ENCODE measurements around the gene CFAP77.

Gene CFAP77

GRCh38 chr9:132584601-132585560 is 174.9 kb downstream of the CFAP77 start:
- DNase-seq, result no peak

DNA sequence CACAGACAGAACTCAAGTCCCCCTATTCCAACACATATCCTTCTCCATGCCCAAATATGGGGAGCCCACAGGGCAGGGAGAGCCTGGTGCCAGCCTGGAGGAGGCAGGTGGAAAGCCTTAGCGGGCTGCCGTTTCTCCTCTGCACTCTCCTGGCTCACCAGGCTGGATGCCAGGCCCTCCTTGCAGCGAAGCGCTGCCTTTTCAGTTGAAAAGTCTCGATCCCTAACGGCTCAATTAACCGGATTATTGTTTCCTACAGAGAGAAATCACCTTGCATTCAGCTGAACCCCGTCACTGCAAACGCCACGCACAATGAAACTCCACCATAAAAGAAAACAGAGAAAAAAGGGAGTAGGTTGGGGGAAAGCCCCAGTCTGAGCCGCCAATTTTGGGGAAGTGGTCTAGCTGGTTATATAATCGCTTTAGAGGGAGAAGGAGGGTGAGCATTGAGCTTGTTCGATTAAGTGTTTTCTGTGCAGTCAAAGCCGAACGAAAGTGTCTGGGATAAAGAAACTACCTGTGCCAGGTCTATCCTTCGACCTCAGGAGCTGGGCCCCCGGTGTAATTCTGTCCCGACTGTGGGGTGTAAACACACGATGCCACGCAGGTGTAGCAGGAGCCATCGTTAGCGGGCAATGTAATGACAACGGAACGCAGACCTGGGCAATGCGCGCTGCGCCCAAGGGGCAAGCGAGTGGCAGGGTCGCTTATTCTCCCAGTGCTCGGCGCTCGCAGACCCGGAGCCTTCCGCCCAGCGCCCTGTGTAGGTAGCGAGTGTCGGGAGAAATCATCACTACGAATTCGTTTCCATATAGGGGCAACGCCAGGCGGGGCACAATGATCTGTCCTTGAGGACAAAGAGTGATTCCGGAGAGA is 176.2 kb downstream of the CFAP77 start:
- no peak for DNase-seq

DNA sequence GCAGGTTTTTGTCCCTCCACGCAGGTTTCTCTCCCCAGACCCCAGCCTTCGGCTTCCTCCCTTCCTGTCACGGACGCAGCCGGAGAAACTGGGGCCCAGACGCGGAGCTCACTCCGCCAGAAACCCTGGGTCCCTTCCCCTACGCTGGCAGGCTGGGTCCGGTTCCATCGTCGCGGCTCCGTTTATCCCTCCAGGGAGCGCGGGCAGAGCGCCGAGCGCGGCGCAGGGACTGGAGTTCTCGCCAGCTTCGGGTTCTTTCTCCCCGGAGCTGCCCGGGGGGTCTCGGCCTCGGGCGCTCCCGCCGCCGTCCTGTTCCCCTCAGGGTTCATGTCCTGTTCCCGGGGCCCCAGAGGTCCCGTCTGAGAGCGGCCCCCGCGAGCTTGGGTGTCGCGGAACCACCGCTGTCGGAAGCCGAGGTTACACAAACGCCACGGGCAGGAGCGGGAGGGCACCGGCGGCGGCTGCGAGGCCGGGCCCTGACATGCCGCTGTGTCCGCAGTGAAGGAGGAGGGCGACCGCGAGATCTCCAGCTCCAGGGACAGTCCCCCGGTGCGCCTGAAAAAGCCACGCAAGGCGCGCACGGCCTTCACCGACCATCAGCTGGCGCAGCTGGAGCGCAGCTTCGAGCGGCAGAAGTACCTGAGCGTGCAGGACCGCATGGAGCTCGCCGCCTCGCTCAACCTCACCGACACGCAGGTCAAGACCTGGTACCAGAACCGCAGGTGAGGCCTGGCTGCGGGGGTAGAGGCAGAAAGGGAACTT is 177.0 kb downstream of the CFAP77 start:
- no peak for DNase-seq

DNA sequence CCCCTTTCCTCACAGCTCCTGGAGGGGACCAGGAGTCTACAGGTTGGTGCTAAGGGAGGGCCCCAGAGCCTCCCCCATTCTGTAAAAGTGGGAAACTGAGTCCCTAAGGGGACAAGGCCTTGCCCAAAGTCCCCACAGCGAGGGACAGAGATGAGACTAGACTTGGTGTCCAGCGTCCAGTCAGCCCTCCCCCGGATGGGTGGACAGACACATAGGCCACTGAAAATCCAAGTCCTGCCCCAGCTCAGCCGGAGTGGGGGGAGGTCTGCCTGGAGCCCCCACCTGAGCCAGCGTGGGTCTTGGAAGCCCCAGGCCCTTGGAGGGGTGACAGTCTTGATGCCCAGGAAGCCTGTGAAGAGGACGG is 177.6 kb downstream of the CFAP77 start:
- no peak for DNase-seq

GRCh38 chr9:132588098-132588497 is 178.1 kb downstream of the CFAP77 start:
- no peak for DNase-seq

GRCh38 chr9:132588501-132589147 is 178.6 kb downstream of the CFAP77 start:
- no peak for DNase-seq

DNA sequence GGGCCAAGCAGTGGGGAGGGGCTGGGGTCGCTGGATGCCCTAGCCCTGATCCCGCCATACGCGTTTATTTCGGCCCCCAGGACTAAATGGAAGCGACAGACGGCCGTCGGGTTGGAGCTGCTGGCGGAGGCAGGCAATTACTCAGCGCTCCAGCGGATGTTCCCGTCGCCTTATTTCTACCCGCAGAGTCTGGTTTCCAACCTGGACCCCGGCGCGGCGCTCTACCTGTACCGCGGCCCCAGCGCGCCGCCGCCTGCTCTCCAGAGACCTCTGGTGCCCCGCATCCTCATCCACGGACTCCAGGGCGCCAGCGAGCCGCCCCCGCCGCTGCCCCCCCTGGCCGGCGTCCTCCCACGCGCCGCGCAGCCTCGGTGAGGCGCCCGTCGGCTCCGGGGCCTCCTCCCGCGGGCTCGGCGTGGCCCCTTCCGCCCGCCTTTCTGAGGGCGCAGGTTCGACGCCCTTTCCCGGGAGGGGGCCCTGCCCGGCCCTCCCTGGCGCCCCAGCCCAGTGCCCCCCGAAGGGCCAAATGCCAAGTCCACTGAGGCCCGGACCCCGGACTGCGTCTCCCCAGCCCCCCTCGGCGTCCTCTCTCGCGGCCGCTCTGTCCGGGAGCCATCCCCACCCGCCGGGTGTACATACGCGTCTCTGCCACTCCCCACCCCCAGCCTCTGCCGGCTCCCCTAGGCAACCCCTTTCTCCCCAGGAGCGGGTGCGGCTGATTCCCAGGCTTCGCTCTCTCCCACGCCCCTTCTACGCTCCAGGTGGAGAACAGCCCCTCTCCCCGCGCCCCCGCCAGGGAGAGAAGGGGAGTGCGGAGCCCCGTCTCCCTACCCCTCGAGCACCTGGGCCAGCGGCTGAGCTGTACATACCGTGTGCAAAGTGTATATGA is 179.4 kb downstream of the CFAP77 start:
- no peak for DNase-seq

GRCh38 chr9:132590037-132590317 is 180.0 kb downstream of the CFAP77 start:
- no peak for DNase-seq

- DNase-seq, result no peak
Measured at GRCh38 chr9:132590318-132591182, 180.5 kb downstream of the CFAP77 start.

GRCh38 chr9:132591244-132591643 is 181.2 kb downstream of the CFAP77 start:
- no peak for DNase-seq

- DNase-seq, result no peak
Measured at GRCh38 chr9:132591751-132592314, 181.8 kb downstream of the CFAP77 start.

GRCh38 chr9:132592451-132592850 is 182.4 kb downstream of the CFAP77 start:
- no peak for DNase-seq

DNA sequence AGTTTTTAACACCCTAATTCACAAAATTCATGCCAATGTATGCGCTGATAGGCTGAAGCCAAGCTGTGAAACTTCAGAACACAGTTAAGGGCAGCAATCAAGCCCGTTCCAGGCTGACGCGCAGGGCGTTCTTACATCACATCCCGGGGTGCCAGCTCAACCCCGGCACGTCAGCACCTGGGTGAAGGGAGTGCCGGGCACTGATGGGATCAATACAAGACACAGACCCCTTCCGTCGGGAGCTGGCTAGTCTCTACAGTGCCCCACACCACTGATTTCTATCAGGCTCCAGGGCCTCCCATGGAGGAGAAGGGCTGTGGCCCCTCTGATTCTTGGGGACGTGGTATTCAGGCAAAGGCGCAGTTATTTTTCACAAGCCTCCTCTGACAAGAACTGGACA is 184.4 kb downstream of the CFAP77 start:
- no peak for DNase-seq

DNA sequence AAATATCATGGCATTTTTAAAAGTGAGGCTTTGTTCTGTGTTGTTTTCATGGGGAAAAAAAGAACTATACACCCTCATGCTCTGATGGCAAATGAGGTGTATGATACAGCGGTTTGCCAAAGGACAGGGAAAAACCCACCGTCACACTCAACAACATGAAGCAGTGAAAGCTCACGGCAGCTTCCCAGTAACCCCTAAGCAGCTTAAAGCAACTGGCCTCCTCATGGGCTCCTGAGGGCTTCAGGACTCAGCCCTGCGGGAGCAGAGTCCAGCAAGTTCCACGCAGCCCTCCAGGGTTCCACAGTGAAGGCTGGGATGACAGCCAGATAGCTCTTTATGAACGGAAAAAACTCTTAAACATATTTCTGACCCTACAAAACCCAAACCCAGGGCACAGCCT is 185.3 kb downstream of the CFAP77 start:
- no peak for DNase-seq

DNA sequence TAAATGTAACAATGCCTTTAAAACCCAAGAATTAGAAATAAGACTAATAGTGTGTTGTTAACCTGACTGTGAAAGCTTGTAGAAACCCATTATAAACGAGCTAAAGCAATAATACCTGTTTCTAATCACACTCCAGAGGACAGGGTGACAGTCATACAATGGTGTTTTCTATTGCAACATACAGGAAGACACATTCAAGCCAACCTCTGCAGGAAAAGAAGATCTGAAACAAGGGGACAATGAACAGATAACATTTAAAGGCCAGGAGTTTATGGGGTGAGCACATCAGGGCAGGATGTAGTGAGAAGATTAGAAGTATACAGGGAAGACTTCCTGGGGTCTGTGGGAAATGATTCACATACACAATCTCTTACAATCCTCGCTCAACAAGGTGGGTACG is 186.2 kb downstream of the CFAP77 start:
- no peak for DNase-seq

DNA sequence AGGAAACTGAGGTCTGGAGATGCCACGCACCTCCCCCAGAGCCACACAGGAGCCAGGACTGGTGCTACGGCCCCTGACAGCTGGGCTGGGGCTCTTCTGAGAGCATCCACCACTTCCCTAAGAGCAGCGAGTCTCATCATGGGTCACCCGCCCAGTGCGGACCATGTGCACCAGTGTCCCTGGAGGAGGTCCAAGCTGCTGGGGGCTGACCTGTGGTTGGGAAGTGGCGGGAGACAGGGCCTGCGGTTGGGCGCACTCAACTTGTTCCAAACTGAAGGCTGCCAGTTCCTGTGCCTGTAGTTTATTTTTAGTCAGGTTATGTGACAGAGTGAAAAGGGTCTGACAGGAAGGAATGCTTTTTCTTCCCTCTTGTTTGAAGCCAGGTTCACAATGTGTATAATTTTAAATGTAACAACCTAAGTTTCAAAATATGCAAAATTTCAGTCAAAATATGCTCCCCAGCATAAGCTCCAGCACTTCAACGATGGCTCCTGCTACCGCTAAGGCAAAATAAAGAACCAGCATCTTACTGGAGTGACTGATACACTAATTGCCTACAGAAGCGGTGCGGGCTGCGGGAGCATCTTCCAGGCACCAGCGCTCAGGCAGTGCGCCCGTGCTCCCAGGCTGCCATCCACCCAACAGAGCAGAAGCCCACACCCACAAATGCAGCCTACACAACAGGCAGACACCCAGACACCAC is 187.2 kb downstream of the CFAP77 start:
- no peak for DNase-seq

DNA sequence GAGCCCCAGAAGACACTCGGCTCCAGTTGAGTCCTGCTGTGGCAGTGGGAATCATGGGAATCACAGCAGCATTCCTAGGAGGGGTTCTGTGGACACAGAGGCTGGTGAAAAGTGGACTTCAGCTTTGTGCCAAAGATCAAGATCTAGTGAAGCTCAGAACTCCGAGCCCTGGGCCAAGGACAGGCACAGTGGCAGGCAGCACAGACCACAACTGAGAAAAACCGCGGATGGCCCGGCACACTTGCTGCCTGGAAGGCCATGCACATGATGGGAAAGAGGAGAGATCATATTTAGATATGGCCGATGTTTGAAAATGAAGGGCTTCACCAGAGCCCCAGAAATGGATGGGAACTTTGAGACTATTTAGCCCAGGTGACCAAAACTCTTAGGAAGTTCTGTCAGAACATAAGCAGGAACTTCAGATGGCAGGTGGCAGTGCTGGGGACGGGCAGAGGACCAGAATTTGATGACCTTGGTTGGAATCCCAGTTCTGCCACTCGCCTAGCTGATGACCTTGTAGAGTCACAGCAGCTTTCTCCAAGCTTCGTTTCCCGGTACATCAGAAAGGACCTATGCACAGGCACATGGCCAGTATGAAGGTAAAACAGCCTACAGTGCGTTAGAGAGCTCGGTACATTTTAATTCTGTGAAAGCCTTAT is 190.4 kb downstream of the CFAP77 start:
- DNase-seq, result no peak

DNA sequence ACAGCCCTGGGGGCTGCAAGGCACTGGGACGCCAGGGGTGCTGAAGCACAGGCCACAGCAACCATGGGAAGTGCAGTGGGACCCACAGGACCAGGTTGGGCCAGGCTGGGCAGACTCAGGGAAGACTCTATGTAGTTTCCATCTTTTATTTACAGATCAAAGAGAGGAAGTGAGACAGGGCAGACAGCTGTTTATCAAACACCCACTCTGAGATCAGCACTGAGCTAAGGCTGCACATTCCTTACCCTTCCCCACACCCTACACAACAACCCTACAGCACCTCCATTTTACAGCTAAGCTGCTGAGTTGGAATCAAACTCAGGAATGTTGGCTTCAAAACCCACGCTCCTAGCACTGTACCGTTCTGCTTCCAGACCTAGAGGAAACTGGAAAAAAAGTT is 192.2 kb downstream of the CFAP77 start:
- DNase-seq, result no peak

GRCh38 chr9:132605387-132605786 is 195.4 kb downstream of the CFAP77 start:
- no peak for DNase-seq

Data from kidney glomerular epithelial cell (primary cell).